Non-pigmented ciliary epithelial cell (primary cell): Measurements from ENCODE around the gene MGARP.
A peak's percentile ranks its signal among the peaks of the same experiment; 100 is the strongest.
"Not testable (repeated sequence)": the region's sequence is repeated elsewhere in the genome, so short reads cannot be mapped to it uniquely, and the experiment has no call there.

ENCODE experiments used
- DNase-seq: peaks from one replicate; pipeline ENCODE4 v3.0.0-alpha.2; 2010; ENCODE audit warnings: low read depth

Gene MGARP

DNA sequence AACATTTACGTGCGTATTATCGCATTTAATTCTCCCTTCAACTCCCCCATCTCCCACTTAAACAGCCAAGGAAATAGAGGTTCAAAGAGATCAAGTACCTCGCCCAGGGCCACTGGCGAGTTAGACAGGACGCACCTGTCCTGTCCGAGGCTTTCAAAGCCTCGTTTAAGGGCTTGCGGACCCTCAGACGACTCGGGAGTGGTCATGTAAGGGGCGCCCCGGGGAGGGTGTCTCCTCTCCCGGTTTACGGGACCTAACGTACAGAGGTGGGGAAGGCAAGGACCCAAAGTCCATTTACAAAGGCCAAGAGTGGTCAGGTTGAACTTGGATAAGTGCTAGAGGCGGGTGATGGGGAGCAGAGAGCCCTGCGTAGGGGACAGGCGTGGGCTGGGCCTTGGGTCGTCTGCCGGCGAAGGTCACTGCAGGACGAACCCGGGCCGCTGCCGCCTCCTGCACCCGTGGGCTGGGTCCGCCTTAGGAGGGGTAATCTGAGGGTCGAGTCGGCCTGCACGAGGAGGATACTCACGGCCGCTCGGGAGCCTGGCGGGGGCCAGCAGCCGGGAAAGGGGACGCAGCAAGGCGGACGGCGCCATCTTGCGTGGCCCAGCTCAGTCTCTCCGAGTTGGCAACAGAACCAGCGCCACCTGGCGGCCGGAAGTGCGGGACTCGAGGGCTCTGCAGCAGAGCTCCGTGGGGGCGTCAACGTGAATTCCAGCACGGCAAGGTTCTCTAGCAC lies 15.3 kb upstream of the MGARP start:
- DNase-seq = peak; percentile 74

DNA sequence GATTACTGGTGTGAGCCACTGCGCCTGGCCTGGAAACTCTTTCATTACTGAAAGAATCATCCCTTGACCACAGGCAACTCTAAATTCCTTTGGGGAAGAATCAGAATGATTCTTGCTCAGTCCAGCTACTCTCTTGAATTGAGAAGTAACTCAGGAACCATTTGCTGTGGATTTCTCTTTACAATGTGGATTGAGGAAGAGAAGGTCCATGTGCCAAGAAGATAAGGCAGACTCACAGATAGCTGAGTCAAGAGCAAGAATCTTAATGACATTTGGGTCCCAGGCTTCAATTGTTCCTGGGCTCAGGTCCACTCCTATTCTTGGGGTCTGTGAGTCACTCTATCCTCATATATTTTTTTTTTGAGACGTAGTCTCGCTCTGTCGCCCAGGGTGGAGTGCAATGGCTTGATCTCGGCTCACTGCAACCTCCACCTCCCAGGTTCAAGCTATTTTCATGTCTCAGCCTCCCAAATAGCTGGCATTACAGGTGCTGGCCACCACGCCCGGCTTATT lies 6.2 kb upstream of the MGARP start:
- DNase-seq = no peak

DNA sequence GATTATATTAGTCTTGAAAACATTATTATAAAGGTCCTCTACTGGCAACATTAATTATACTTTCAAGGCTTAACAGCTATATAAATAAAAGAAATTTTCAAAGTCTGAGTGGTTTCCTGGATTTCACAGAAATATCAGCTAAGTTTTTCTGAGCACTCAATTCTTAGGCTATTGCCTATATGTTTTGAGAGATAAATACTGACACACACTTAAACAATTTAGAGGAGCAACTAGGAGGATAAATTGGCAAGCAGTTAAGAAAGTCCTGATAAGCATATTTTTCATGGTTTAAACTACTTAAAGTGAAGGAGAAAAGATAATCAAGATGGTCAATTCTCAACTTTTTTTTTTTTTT lies 2.7 kb upstream of the MGARP start:
- no peak for DNase-seq

DNA sequence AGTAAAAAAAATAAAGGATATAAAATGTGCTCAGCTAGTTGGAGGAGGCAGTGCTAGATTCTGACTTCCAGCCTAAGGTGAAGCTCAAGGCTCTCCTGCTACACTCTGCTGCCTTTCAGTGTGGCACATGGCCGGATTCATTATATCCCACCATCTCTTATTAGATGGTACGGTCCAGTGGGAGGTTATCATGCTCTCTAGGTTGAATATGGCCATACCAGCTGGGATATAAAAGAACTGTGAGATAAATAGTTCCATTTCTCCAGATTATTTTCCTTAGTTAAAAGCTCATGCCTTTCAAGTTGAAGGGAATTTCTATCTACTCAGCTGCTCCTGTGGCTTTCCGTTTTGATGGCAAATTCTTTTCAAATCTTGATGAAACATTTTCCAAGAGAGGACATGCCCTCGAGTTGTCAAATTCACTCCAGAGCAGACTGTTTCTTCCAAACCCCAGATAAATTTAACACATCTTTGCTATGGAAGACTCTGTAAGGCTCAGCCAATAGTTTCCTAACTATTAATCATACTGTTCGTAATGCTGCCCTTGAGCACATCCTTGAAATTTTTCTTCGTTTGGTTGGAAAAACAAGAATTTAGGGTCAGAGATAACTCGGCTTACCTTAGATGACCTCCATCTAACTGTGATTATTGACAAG lies 2.2 kb upstream of the MGARP start:
- DNase-seq = no peak

DNA sequence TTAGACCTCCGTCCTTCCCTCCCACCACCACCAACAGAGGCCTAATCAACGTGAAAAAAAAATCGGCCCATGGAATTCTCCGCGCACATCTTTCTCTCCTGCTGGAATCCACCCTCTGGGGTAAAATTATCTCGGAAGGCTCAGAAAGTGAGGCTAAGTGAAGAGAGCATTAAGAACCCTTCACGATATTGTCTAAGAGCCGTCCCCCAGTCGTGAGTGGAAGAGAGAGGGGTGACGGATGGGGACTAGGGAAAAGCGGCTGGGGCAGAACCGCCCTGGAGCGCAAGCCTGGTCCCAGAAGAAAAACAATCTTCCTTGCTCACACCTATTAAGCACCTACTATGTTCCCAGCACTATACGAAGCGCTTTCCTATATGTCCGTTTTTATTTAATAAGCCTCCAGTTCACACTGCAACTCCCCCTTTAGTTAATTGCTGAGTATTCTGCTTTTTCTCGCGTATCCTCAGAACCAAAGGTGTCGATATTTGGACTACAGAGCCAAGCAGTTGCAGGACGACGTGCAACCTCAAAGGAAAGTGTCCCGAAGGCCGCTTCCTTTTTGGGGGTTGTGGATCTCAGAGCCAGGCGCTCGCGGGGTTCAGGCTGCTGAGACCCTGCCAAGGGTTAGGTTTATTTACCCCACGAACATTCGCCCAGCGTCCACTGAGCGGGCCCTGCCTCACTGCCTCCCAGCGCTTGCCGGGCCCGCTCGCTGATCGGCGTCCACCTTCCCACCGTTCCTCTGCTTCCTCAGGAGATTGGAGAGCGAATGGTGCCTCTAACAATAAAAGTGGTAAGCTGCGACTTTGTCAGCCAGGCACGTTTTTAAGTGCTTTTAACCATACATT lies 889 bp downstream of the MGARP start:
- no peak for DNase-seq

DNA sequence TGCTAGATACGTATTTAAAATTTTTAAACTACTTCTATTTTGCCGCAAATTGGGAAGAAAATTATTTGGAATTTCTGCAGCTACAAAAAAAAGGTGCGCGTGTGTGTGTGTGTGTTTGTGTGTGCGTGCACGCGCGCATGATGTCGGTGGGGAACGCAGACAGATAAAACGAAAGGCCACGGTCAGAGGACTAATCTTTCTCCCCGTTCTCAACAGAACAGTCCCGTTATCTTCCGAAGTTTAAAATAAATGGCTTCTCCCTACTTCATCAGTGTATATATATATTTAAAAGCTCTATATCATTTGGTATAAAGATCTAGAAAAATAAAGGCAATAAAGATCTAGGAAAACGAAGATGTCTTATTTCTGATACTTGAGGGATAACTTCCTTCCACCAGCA lies 1.5 kb downstream of the MGARP start:
- DNase-seq = no peak

DNA sequence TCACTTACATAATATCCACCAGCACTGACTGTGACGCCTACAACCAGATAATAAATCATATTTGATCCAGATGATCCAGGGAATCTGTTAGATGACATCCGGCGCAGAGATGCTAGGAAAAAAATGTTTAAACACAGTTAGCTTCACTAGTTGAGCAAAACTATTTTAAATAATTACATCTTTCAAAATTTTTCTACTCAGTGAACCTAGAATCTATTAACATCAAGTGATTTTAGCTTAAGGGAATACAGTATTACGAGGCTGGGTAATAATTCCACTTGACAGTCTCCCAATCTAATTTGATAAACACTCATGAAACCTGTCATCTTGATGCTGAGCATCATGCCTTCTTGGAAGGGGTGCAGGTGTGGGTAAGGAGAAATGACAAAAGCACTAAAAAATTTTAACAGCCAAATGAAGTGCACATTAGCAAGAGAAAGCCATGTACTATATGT lies 4.7 kb downstream of the MGARP start:
- DNase-seq = no peak

DNA sequence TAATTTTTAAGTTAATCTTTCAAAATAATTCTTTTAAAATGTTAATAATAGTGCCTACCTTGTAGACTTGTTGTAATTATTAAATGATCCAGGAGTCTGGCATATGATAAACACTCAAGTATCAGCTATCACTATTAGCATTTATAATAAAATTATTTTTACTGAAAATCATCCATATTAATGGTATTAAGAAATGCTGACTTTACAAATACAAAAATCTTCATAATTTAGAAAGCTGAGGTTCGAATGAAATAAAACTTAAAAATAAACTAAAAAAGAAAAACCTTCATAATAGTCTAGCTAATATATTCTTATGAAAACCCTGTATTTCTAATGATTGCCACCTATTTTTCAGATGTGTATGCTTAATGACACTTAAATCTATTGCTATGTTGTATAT lies 5.2 kb downstream of the MGARP start:
- no peak for DNase-seq

DNA sequence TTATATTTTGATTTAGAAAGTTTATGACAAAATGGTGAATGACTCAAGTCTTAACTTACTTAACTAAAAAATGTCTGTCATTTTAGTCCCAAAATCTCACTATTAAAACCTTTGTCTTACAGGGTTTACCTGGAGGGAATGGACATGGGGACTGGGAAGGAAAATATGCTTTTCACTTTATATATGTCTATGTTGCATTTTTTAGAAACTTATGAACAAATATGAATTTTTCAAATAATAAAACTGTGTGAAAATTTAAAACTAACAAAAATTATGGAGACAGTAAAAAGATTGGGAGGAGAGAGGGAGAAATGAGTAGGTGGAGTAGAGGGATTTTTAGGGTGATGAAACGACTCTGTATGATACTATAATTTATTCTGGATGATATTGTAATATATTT lies 6.2 kb downstream of the MGARP start:
- no peak for DNase-seq

DNA sequence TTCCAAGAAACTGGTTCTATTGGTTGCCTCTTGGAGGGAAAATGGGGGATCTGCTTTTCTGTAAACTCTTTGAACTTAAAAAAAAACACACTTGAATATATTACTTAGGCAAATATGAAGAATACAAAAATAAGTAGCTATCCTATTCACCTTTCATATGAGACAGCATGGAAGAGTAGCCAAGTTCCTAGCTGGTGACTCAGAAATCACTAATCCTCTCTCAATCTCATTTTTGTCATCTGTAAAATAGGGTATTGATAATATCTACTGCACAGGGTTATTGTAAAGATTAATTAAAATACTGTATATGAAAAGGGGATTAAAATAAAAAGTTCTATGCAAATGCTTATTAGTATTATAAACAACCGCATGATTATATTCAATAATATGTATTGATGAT lies 12.7 kb downstream of the MGARP start:
- DNase-seq = no peak

DNA sequence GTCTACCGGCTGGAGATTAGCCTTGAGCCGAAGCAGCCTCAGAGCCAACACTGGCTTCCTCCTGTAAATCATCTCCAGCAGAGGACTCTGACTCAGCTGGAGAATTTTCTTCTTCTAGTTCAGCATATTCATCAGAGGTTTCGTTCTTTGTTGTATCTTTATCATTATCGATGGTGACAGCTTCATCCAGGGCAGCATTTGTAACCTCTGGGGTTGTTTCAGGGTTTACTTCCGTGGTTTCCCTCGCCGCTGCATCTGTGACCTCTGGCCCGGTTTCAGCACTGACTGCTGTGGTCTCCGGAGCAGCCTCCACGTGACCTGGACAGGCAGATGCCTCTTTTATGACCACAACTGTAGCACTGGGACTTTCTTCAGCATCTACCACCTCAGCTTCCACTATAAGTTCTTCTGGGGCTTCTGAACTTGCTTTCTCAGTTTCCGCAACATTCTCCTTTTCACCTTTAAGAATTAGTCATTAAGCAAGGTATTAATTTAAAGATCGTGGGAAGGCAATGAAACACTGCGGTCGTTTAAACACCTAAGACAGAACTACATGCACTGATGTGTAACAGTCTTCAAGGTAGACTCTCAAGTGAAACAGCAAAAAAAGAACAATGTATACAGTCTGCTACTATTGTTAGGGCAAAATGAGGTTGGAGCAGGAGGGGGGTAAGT lies 13.3 kb downstream of the MGARP start:
- no peak for DNase-seq

DNA sequence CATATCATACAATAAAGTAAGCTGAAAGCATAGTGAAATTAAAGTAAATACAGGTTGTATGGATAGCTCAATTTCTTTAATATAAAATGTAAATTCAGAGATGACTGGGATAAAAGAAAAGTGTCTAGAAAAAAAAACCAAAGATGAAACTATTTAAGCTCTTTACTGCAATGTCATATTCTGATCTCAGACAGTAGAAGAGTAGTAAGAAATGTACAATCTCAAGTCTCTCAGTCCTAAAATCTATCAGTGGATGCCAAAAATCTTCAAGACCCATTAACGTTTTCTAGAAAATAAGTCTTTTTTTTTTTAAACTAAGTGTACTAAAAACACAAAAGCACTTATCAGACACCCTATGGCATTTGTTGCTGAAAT lies 13.8 kb downstream of the MGARP start:
- no peak for DNase-seq

DNA sequence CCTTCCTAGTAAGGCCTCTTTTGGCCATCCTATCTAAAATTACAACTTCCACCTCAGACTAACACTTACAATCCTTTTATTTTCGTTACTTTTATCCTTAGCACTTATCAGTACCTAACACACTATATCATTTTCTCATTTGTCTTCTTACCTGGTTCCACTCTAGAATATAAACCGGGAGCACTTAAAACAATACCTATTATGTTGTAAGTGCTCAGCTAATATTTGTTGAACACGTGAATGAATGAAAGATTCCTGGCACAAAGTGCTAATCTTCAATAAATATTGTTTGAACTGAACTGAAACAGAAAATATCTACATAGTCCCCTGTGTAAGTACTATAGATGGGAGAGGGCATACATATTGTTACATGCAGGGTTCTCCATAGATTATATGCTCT lies 14.4 kb downstream of the MGARP start:
- DNase-seq = no peak

DNA sequence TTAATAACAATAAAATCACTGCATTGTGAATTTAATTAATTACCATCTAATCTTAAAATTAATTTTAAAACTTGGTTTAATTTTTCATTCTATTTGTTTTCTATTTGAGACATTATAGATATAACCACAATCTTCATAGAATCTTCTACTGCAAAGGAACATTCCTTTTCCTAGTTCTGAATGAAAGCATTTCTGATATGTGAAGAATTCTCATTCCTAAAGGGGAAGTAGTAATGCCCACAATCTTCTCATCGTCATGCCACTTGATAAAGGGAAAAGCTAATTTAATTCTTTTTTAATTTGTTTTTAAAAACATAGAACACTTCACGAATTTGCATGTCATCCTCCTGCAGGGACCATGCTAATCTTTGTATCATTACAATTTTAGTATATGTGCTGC lies 23.7 kb downstream of the MGARP start:
- no peak for DNase-seq

DNA sequence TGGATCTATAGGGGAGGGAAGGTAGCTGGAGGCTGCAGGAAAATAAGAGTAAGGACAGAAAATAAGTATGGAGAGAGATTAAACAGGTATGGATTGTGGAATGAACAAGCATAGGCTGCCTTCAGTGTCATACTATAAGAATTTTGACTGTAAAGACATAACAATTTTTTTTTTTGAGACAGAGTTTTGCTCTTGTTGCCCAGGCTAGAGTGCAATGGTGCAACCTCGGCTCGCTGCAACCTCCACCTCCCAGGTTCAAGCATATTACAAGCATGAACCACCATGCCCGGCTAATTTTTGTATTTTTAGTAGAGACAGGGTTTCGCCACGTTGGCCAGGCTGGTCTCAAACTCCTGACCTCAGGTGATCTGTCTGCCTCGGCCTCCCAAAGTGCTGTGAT lies 24.4 kb downstream of the MGARP start:
- not testable (repeated sequence) for DNase-seq

DNA sequence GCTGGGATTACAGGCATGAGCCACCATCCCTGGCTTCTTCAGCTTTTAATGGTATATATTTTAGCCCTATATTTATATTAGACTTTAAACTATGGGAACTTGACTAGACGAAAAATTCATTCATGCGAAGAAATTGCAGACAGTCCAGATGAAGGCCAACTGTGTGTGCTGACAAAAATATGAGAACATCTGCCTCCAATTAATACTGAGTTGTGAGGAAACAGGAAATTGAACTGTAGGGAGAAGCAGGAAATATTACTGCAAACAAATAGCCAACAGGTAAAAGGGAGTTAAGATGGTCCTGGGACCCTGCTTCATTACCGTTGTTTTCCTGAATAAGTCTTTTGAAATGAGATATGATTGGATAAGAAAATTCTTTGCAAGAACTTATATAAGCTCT lies 26.3 kb downstream of the MGARP start:
- no peak for DNase-seq

DNA sequence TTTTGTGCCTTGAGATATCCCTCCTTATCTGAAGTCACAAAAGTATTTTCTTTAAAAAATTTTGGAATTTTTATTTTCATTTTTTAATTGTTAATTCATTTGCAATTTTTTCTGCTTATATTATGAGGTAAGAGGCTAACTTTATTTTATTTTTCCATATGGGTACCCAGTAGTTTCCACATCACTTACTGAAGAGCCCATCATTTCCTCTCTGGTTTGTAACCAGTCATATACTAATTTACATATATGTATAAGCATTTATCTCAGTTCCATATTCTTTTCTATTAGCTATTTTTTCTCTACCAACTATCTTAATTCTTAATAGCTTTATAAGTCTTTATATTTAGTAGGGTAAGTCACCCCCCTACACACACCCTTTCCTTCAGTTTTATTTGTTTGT lies 27.0 kb downstream of the MGARP start:
- no peak for DNase-seq

DNA sequence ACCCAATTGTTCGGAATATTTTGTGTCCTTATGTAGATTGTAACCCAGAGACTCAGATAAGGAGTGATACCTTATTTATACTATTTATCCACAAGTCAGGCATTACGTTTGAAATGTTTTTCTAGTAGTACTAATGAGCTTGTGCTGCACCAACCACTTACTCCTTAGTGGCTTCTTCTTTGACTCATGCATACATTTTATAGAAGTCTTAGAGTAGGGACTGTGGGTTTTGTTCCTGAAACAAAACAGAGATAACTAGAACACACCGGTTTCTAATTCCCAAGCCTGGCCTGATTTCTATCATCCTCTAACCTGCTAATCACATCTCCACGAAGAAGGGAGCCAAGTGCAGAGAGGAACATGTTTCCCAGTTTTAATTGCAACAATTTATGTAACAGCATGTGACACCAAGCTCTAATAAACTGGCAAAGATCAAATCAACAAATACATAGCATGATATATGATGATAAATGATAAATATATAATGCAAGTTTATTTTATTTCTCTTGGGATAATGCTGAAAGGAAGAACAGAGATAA lies 32.3 kb downstream of the MGARP start:
- no peak for DNase-seq

DNA sequence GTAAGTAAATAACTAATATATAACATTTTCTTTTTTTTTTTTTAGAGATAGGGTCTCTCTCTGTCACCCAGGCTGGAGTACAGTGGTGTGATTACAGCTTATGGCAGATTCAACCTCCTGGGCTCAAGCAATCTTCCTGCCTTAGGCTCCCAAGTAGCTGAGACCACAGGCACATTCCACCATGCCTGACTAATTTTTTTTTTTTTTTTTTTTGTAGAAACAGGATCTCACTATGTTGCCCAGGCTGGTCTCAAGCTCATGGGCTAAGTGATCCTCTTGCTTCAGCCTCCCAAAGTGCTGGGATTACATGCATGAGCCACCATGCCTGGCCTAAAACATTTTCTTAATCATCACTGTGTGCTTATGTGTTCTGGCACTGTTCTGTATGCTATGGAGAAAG lies 32.8 kb downstream of the MGARP start:
- DNase-seq = no peak

DNA sequence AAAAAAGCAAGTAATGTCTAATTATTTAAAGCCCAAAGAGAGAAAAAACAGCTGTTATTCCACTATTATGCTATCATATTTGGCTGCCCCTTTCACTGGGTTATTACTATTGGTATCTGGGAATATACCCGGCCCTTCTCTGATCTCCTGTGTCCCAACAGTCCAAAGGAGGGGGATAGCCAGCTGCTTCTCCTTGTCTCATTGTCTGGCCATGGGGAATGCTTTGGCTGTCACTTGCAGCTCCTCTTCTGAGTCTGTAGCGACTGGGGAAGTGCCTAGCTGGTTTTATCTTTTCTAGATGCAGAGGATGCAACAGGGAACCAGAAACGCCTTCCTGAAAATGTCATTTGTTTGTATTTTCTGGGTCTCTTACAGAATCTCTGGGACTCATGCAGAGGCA lies 33.9 kb downstream of the MGARP start:
- no peak for DNase-seq

DNA sequence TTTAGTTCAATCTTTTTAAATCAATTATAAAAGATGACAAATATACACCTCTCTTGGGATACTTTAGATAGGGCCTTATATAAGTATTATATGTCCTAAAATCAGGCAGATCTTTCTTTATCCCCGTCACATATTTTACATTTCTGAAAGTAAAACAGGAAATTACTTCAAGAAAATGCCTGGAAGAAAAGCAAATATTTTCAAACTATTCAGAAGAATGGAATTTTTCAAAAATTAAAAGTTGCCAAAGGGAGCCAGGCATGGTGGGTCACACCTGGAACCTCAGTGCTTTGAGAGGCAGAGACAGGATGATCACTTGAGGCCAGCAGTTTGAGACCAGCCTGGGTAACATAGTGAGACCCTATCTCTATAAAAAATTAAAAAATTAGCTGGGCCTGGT lies 34.4 kb downstream of the MGARP start:
- DNase-seq = no peak
